ENCODE data around the gene PAPPA. TPM values are rescaled to one million over a fixed set of nuclear protein-coding genes. Genes with fewer than 3 reads are reported as not detected.
A peak's percentile ranks its signal among the peaks of the same experiment; 100 is the strongest.

Gene PAPPA
- total RNA-seq, 1 experiment from 2014 or later: 0.22 TPM

- POLR2A ChIA-PET: no interaction called here
- ATAC-seq: peak; percentile 57; the same call in 1 of the 2 replicates
- Mint-ChIP-seq H3K27ac (no peak overlapping the region), H3K4me3 (no peak overlapping the region), H3K36me3 (no peaks in the 10 kb centered on the region), H3K4me1 (no peaks in the 10 kb centered on the region), H3K27me3 (ENCODE audit: low read depth) (peaks cover 2% of the 10 kb centered on the region), H3K9me3 (no peaks in the 10 kb centered on the region)
- CTCF ChIA-PET: no interaction called here
- TF ChIP-seq ZSCAN18 (CRISPR knock-in tag; IDR thresholded peaks at IDR 0.05) (no peak), ZNF416 (CRISPR knock-in tag; IDR thresholded peaks at IDR 0.05) (no peak), CBFB (CRISPR knock-in tag; IDR thresholded peaks at IDR 0.05; ENCODE audit: low read depth) (no peak), IRF1 (CRISPR knock-in tag; IDR thresholded peaks at IDR 0.05) (no peak), JUN (CRISPR knock-in tag; IDR thresholded peaks at IDR 0.05) (no peak), NFATC4 (CRISPR knock-in tag; IDR thresholded peaks at IDR 0.05) (no peak), SMAD4 (CRISPR knock-in tag; IDR thresholded peaks at IDR 0.05) (no peak), TEAD4 (CRISPR knock-in tag; IDR thresholded peaks at IDR 0.05) (no peak), ERG (CRISPR knock-in tag; IDR thresholded peaks at IDR 0.05) (no peak), FOXP4 (CRISPR knock-in tag; IDR thresholded peaks at IDR 0.05) (no peak), IRF2 (CRISPR knock-in tag; IDR thresholded peaks at IDR 0.05; ENCODE audit: borderline replicate concordance, low read depth) (no peak), USF2 (CRISPR knock-in tag; IDR thresholded peaks at IDR 0.05) (no peak), CREM (CRISPR knock-in tag; IDR thresholded peaks at IDR 0.05) (no peak), RORB (CRISPR knock-in tag; IDR thresholded peaks at IDR 0.05) (no peak), HMGXB4 (CRISPR knock-in tag; IDR thresholded peaks at IDR 0.05) (no peak), ZNF425 (CRISPR knock-in tag; conservative IDR thresholded peaks at IDR 0.05) (no peak), PRDM15 (CRISPR knock-in tag; IDR thresholded peaks at IDR 0.05) (no peak), ZNF396 (CRISPR knock-in tag; IDR thresholded peaks at IDR 0.05; ENCODE audit: borderline replicate concordance) (no peak), SMAD3 (CRISPR knock-in tag; IDR thresholded peaks at IDR 0.05; ENCODE audit: borderline replicate concordance) (no peak)
- no peak for DNase-seq (ENCODE audit: low spot score)
These were observed 13.1 kb downstream of the PAPPA start for GRCh38 chr9:116166713-116167112.

Measured in WTC11 (cell line).